Cerebellar cortex (tissue), 1 donor: Measurements from ENCODE around the gene INHBB.
"Not testable (repeated sequence)": the region's sequence is repeated elsewhere in the genome, so short reads cannot be mapped to it uniquely, and the experiment has no call there.

Experiments
- DNase-seq: peaks from one replicate; pipeline ENCODE4 v3.0.0-alpha.2; 2015; ENCODE audit warnings: low spot score

The INHBB gene

DNA sequence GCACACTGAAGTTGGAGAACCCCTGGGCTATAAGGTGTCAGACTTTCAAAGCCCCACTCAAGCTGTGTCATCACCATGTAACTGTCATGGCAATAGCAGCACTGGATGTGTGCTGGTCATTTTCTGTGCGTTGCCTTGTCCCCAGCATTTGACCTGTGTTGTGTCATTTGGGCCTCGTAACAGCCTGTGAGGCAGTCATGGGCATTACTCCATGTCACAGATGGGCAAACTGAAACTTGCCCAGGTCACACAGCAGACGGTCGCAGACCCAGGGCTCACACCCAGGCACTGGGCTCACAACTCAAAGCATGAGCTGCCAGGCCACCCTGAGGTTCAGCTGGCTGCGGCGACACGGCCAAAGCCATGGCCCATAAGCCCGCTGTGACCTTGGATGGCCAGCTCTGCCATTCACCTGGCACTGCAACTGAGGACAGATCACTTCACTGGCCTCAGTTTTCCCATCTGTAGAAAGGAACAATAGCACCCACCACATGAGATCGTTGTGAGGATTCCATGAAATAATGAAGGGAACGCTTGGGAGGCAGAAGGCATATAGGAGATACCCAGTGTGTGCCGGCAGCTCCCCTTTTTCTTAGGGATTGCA lies 36.7 kb downstream of the INHBB start:
- DNase-seq, result no peak

DNA sequence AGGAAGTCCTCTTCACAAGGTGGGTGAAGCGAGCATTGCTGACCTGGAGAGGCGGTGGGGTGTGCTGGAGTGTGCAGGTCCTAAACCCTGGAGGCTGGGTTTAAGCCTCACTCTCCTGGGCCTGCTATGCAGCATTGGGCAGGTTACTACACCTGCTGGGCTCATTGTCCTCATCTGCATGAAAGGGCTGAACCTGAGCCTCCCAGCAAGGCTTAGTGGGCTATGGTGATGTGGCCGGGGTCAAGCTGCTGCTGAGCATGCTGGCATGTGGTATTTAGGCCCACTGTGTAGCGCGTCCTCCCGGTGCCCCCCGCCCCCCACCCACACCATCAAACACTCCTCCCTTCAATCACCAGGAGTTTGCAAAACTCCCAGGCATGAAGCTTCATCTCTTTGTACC lies 37.3 kb downstream of the INHBB start:
- no peak for DNase-seq

DNA sequence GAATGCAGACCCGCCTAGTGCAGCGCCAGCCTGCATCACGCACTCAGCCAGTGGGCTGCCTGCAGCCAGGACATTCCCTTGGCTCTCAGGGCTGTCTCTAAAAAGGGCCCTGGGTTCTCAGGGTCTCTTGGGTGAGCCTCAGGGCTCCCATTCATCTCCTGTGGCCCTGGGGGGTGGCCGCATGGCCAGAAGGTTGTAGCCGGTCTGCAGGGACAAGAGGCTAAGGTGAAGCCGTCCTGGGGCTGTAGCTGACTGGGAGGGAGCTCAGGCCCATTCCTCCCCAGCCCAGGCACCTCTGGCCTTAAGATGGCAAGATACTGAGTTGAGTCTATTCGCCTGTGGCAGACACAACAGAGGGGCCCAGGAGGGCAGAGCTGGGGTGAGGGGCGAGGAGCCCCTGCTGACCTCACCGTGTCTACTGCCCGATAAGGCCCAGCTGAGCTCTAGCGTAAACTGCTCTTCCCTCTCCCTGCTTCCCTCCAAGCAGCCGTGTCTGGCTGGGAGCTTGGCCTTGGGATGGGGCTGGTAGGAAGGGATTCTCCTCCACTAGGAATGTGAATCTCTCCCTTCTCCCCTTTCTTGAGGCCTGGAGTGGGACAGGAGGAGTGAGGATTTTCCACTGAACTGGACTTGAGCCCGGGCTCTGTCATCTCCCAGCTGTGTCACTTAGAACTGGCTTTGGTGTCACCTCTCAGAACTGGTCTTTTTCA lies 37.9 kb downstream of the INHBB start:
- DNase-seq, result no peak

DNA sequence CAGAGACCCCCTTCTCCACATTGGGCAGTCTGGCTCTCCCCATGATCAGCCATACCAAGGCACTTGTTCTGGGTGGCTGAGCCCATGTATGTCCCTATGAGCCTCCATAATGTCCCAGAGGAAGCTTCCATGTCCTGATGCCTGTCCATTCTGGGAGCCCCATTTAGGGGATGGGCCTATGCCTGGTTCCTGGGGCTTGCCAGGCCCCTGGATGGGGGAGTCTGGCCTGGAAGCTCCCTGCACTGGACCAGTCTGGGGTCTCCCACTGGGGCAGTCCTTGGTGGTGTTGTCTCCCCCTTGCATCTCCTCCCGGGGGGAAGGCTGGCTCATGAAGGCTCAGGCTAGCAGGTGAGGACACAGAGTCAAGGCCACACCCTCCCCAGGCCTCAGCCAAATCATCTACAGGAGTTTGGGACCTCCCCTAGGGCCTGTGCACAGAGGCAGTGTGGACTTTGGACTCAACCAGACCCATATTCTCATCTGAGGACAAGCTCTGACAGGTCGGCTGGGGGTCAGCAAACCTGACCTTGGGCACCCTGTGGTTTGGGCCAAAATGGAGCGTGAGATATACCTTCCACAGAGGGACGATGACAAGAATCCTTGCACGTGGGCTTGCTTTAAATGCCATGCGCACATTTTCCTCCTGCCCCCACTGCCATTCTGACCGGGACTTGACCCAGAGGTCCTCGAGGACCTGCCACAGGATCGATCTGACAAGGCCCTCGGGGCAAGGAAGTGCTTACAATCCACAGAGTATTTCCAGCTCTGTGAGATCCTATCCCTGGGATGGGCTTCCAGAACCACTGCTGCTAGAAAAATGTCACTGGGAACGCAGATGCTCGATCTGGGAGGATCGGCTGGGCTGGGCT lies 38.8 kb downstream of the INHBB start:
- DNase-seq, result no peak

DNA sequence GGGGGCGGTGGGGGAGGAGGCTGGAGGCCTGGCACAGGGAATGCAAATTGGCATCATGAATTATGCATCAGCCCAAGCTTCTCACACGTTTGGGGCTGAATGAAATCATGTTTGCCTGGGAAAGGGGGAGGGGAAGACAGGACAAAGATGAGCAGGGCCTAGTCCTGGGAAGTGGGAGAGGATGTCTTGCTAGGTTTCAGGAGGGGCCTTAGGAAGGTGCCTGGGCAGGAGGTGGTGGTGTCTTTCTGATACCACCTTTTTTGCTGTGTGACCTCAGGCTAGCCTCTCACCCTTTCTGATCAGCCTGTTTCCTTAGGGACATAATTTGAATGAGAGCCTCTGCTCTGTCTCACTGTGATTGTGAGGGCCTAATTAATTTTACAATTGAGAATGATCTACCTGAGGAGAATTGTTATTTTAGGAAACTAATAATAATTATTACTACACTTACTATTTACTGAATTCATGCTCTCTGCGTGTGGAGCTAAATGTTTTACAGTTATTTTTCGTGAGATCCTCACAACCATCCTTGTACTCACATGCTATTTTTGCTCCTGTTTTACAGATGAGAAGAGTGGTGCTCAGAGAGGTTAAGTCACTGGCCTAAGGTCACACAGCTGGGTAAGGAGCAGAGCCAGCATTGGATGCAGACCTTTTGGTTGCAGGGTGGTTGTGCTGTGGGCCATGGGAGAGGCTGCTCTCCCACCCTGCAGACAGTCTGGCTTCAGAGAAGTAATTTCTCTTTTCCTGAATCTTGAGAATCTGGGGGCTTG lies 39.6 kb downstream of the INHBB start:
- no peak for DNase-seq

DNA sequence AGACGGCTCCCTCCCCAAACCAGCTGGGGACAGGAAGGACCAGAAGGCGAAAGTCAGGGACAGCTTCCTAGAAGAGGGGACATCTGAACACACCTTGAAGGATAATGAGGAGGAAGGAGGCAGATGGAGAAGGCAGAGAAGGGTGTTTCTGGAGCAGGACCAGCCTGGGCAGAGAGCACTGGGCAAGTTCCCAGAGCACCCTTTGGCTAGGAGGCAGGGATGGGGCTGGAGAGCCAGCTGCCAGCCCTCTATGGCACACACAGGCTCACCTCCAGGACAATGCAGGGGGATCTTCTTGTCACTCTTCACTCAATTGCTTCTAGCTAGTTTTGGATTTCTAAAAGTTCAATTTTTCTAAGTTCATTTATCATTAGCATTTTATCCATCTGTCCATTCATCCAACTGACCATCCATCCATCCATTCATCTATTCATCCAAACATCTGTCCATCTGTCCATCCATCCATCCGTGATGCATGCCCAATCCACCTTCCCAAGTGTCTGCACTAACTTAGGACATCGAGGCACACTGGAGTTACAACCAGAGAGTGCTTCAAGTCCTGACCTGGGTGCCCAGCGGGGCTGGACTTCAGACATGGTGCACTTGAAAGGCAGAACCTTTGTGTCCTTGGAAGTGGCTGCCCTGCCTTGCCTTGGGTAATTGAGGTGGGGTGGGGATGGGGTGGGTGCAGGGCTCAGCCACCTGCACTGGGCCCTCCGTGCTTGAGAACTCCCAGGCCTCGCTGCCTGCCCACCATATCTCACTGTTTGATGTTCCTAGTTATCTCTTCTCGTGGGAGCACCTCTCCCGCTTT lies 42.5 kb downstream of the INHBB start:
- no peak for DNase-seq

DNA sequence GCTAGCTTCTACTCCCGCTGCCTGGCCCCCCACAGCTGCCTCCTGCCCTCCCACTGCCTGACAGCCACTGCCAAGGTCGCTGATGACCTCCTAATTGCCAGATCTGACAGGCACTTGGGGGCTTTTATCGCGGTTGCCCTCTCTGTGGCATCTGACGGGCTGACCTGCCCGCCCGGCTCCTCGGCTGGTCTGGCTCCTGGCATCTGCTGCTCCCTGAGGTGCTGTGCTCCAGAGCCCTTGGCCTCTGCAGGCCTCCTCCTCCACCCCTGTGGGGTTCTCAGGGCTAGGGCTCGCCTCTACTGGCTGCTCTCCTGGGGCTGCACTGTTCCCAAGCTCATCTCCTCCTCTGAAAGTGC lies 43.1 kb downstream of the INHBB start:
- DNase-seq, result no peak

DNA sequence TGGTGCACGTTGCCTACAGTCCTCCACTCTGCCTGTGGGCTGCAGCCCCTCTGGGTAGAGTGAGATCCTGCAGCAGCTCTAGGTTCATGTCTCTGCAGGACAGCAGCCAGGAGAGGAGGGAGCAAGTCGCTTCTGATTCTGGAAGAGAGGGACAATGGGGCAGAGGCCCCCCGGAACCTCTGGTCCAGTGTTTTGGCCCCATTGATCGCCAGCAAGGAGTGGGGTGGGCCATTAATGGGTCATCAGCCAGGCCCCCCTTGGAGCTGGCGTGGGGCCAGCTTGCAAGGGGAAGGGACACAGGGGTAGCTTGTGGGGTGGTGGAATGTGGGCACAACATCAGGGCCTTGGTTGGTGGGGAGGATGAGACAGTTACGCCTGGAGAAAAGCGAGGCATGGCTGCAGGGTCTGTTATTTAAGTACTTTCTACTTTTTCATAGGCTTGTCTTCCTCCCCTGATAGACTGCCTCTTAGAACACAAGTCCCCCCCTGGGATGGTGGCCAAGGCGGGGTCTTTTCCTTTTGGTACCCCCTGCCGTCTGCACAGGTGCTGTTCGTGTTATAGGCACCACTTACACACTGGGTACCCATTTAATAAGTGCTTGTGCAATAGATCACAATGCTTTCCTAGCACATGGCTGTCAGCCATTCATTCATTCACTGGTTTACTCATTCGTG lies 44.6 kb downstream of the INHBB start:
- no peak for DNase-seq

DNA sequence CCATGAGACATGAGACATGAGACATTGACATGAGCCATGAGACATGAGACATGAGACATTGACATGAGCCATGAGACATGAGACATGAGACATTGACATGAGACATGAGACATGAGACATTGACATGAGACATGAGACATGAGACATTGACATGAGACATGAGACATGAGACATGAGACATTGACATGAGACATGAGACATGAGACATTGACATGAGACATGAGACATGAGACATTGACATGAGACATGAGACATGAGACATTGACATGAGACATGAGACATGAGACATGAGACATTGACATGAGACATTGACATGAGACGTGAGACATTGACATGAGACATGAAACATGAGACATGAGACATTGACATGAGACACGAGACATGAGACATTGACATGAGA lies 45.4 kb downstream of the INHBB start:
- DNase-seq, result not testable (repeated sequence)

DNA sequence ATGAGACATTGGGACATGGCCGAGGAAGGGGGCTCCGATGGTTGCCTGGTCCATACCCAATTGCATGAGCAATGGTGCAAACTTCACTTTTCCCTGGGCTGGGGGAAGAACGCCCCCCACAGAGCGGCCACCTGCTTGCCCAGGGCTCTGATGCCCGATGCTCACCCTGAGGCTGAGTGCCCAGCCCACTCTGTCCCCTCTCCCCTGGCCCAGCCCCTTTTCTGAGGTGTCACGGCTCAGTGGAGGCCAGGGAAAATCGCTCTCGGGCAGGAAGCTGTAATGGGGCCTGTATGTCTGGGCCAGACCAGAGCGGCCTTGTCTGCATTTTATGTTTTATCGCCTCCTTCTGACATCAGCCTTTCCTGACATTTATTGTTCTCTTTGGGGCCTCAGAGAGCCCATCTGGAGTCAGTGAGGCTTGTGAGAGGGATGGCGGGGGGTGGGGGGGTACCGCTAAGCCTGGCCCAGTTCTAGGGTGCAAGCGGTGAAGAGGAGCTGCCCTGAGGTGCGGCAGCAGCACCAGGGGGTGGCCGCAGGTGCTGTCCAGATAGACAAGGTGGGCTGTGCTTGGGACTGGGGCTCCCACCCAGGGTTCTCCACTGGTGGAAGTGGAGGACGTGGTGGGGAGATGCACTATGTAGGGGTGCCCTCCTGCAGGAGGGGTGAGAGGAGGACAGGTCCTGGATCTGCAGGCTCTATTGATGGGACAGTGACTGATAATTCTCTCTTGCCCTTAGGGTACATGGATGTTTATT lies 46.2 kb downstream of the INHBB start:
- no peak for DNase-seq

DNA sequence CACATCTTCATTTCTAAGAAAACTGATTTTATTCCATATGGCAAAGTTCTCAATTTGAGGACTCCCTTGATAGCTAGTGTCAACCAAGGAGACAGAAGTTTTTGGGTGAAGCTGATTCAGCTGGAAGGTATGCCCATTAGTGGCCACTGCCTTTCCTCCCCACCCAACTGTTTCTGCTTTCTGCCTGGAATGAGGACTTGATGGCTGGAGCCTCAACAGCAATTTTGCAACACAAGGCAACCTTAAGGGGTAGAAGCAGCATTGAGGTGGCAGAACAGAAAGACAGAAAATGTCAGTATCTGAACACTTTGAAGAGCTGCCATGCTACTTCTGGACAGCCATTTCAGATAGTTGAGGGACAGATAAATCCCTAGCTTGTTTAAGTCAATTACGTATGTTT lies 47.0 kb downstream of the INHBB start:
- no peak for DNase-seq

DNA sequence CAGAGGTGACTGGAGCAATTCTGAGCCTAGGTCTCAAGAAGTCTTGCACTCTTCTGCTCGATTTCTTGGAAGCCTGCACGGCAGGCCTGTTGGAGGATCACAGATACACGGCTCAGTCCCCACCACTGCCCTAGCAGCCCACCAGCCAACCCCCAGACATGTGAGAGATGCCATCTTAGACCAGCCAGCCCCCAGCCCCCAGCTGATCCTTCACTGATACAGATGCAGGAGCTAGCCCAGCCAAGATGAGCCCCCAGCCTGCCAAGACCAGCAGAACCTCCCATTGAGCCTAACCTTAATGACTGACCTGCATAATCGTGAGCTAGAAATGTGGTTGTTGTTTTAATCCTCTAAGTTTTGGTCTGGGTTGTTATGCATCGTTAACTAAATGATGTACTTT lies 47.5 kb downstream of the INHBB start:
- no peak for DNase-seq

DNA sequence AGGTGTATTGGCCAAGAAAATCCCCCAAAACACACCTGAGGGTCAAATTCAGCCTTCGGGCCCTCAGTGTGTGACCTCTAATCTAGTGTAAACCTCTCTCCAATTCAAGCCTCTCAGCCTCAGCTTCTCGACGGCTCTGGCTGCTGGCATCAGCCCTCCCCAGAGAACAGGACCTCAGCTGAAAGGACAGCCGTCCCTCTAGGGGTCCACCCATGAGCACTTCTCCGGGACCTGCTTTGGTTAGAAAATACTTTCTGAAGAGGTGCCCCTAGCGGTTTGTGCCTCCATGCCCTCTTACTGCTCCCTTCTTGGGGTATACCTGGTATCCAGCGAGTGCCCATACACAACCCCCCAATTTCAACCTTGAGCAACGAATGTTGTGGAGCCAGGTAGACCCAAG lies 48.8 kb downstream of the INHBB start:
- DNase-seq, result no peak

DNA sequence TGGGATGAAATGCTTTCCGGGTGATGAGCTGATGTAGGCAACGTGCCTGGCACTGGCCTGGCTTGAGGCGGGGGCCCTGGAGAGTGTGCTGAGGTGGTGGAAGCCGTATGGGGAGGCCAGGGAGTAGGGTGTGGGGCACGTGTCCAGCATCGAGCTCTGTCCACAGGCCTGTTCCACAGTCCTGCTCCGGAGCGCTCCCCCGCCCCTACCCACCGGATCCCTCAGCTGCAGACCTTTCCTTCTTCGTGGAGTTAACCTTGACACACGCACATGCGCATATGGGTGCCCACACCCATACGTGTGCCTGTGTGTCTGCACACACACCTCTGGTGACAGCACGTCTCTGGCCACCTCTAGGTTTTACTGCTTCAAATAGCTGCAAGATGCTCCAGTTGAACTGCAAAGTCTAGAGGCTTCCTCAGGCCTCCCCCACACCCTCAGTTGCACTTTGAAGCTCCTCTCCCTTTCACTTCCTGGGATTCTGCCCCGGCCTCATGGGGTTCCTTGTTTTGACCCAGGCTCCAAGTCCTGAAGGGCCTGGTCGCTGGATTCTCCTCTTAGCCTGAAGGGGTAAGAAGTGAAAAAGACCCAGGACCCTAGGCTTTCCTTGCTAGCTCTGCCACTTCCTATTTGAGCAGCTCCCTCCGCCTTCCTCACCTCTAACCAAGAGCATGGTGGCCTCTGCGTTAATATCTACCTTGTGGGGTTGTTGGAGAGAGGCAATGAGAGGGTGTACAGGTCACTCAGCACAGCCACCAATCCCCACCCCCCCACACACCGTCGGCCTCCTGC lies 49.5 kb downstream of the INHBB start:
- DNase-seq, result no peak

DNA sequence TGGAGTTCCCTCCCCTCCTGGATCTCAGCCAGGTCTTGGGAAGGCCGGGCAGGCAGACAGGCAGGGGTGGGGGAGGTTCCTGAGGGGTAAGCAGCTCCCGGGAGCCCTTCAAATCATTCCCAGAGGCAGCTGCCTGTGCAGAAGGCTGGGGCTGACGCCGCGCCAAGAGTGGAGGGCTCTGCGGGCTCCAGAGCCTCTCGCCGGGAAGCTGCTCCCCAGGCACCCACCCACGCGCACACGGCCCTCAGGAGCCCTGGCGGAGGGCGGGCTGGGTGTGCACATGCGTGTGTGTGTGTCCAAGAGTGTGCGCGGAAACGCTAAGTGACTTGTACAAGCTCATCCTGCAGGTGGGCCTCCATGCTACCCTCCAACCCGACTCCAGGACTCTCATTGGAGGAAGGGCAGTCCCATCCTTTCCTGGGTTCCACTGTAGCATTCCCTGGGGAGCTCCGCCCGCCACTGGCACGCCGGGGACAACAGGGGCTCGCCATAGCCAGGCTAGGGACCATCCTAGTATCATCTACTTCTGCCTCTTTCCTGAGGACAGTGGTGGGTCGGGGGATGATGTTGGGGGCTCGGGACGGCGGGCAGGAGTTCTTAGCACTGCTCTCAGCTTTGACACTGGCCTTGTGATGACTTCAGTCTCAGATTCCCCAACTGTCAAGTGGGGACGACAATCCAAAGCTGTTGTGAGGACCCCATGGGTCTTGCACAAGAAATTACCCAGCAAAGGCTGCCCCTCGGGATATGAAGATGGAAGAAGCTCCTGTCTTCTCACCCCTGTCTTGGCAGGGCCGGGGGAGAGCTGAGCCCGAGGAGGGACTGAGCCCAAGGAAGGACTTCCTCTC lies 50.3 kb downstream of the INHBB start:
- DNase-seq, result no peak

DNA sequence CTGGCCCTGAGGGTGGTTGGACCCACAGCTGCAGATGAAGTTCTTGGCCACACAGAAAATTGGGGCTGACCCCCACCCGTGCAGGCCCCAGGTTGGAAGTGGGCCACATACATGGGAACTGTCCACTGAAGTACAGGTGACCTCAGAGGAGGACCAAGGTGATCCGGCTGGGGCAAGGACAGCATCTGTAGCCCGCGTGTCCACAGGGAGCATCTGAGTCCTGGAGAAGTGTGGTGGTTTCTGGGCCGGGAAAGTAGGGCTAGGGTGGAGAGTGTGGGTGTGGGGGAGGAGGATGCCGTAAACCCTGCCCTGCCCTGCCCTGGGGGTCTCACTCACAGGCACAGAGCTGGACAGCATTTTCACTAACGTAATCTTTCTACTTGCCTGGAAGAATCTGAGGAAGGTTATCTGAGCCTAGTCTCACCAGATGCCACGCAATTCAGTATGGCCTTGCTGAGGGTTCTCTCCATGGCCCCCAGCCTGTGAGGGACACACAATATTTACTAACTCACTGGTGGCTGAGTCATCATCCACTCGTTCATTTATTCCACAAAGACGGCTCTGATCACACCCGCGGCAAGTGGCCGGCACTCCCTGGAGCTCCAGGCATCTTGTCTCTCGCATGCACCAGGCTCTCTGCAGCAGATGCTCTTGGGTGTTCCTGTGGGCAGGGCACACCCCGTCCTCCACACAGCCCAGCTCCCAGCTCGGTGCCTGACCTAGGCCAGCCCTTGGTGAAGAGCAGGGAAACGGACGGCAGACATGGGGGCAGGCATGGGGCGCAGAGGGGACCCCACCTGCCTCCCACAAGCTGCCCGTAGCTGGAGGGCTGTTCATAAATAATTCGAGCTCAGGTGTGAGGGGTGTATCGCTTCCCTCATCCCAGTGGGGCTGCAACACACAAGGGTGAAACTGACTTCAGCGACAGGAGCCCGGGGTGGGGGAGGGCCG lies 51.2 kb downstream of the INHBB start:
- no peak for DNase-seq
